Heart right ventricle (tissue), 16 donors: Measurements from ENCODE around the gene GRIK5. TPM values are rescaled to one million over a fixed set of nuclear protein-coding genes. Genes with fewer than 3 reads are reported as not detected.

ENCODE experiments used
- ATAC-seq, 8 donors: fragments of 200-7000 bp; cut with Tn5 transposase; one replicate each; pipeline ENCODE4 v1.9.1; 2020; ENCODE audit warnings: mild to moderate bottlenecking in 8 of 8, moderate library complexity in 8 of 8, moderate number of reproducible peaks in 1 of 8
- DNase-seq, 2 donors: peaks; one replicate each; pipeline ENCODE4 v3.0.0-alpha.2; 2020
- H3K27ac ChIP-seq, 10 donors: fragments of 200-600 bp; sonication (generic) in 2 of 10; one replicate each; pipeline versions ENCODE4 v1.5.0 to v1.8.0; 2020 to 2022; ENCODE audit warnings: mild to moderate bottlenecking in 3 of 10
- H3K27me3 ChIP-seq, 7 donors: fragments of 200-600 bp; one replicate each; pipeline ENCODE4 v1.8.0; 2021 to 2022; ENCODE audit warnings: mild to moderate bottlenecking in 2 of 7
- H3K36me3 ChIP-seq, 9 donors: fragments of 200-600 bp; sonication (generic) in 1 of 9; one replicate each; pipeline versions ENCODE4 v1.5.0 to v1.8.0; 2020 to 2022; ENCODE audit warnings: mild to moderate bottlenecking in 2 of 9
- H3K4me1 ChIP-seq, 9 donors: fragments of 200-600 bp; sonication (generic) in 1 of 9; one replicate each; pipeline versions ENCODE4 v1.5.0 to v1.8.0; 2020 to 2022; ENCODE audit warnings: mild to moderate bottlenecking in 4 of 9
- H3K4me3 ChIP-seq, 10 donors: fragments of 200-600 bp; sonication (generic) in 2 of 10; one replicate each; pipeline versions ENCODE4 v1.5.0 to v1.8.0; 2020 to 2022; ENCODE audit warnings: mild to moderate bottlenecking in 7 of 10, moderate library complexity in 2 of 10
- H3K9me3 ChIP-seq, 11 donors: fragments of 200-600 bp in 10 of 11; sonication (generic) in 2 of 11; one replicate each; pipeline versions ENCODE4 v1.5.0 to v1.8.0; 2013 to 2022; ENCODE audit warnings: mild to moderate bottlenecking in 2 of 11, control low read depth in 1 of 11, moderate library complexity in 1 of 11
- CTCF ChIP-seq, 9 donors: fragments of 200-600 bp; sonication (generic) in 2 of 9; IDR thresholded peaks; one replicate each; pipeline versions ENCODE4 v1.5.0 to v1.8.0; 2021 to 2022; ENCODE audit warnings: antibody characterized with exemption in 9 of 9, mild to moderate bottlenecking in 5 of 9, moderate library complexity in 1 of 9
- WGBS, 2 donors: extraction: QIAGEN DNeasy Blood & Tissue Kit; methylation state at CpG; one replicate each; pipeline ENCODE4 v1.1.7; 2013; ENCODE audit warnings: inconsistent platforms in 1 of 2; 5-methylcytosine and 5-hydroxymethylcytosine counted together
- intact Hi-C, 10 donors: fragments of 100-400 bp; cut with DNase I; formaldehyde crosslinking; loops; one replicate each; pipeline versions ENCODE4 v1.11.1 to v1.14.2; 2022
- polyA plus RNA-seq, 2 donors: library from polyadenylated mRNA; stranded (reverse); fragments of 200-250 nt; gene quantifications; one replicate each; pipeline ENCODE4 v1.2.3, GENCODE V29; 2013
- total RNA-seq, 10 donors: library from RNA; stranded (reverse); fragmentation: NEBNext Ultra II Directional in 3 of 10; extraction: Animal tissue kit (Norgen Biotek cat#: 25700) in 3 of 10; gene quantifications; one replicate each; pipeline versions ENCODE4 v1.2.1 to v1.2.4, GENCODE V29; 2021 to 2023
- donor health status: Arrhythmogenic right ventricular cardiomyopathy.
- donor health status: ischemic (EF 13 %, LVEDD 7.1; RV severe dilation, severe dysfunction).
- donor health status: healthy with polysubstance abuse.
- donor health status: DM: no; HTN: yes; CAD: no.
- donor health status: DM: no; HTN: no; CAD: no.
- donor health status: ischemic (EF 25% LVEDD 6.9; RV normal size, moderate dysfunction).
- donor health status: ischemic (EF 25% LVEDD 5.7; RV mildly dilated, moderate dysfunction).
- donor health status: healthy.
- donor health status: DM: yes; HTN: yes; CAD: no.
- donor health status: Ischemic cardiomyopathy.
- donor health status: ischemic (EF 35%, LVEDD 5.7; RV mildly dilated, moderate dysfunction).
- donor health status: nonischemic (EF 11% LVEDD 7.7; RV severe dilation, severe dysfunction).
- donor health status: DM: yes; HTN: yes; CAD: no.
- donor health status: PGD.
- donor health status: ischemic (EF 29% LVEDD 5.4; RV normal size, mild dysfunction).
- donor health status: nonischemic (EF 23%, LVEDD 6.1; RV moderate dilation, normal function).

GRIK5 gene
- total and polyA plus RNA-seq, 12 donors, result 0.35 to 9.3 (median 2.9) TPM

GRCh38 chr19:42115705-42116104 lies 45.7 kb upstream of the GRIK5 start:
- H3K4me1 ChIP-seq, result peaks cover 0 to 28% (median 11%) of the 10 kb centered on the region in 9 donors
- no peaks in the 10 kb centered on the region for H3K27me3 ChIP-seq
- H3K4me3 ChIP-seq, result no peak overlapping the region
- DNase-seq (no peak), ATAC-seq (no peak)
- H3K9me3 ChIP-seq, result no peaks in the 10 kb centered on the region
- WGBS, 2 donors, result 84% methylated on average over 4 of the region's 4 CpGs
- no peak for TF ChIP-seq CTCF (IDR thresholded peaks at IDR 0.05)
- peaks cover 0 to 20% (median 0%) of the 10 kb centered on the region in 9 donors for H3K36me3 ChIP-seq
- intact Hi-C loops, result no loop called here
- no peak overlapping the region for H3K27ac ChIP-seq

GRCh38 chr19:42115219-42115618 lies 45.2 kb upstream of the GRIK5 start:
- peaks cover 0 to 20% (median 0%) of the 10 kb centered on the region in 9 donors for H3K36me3 ChIP-seq
- no peak for DNase-seq
- no peak overlapping the region for H3K4me3 ChIP-seq
- H3K27me3 ChIP-seq, result no peaks in the 10 kb centered on the region
- H3K27ac ChIP-seq, result no peak overlapping the region
- peaks cover 0 to 24% (median 11%) of the 10 kb centered on the region in 9 donors for H3K4me1 ChIP-seq
- TF ChIP-seq CTCF (IDR thresholded peaks at IDR 0.05), result no peak
- WGBS, 2 donors, result 31 to 46% methylated on average over 4 of the region's 4 CpGs
- intact Hi-C loops, result no loop called here
- no peaks in the 10 kb centered on the region for H3K9me3 ChIP-seq
- ATAC-seq, result no peak

GRCh38 chr19:42114412-42114811 lies 44.4 kb upstream of the GRIK5 start:
- intact Hi-C loops, result loop anchor here in 1 of 10 donors (5.0 kb wide), 1 partner anchor 68 kb away; no protein-coding TSS in a partner anchor
- WGBS, 2 donors, result 47% methylated on average over 7 of the region's 7 CpGs
- no peak for TF ChIP-seq CTCF (IDR thresholded peaks at IDR 0.05)
- Histone ChIP-seq H3K36me3 (peaks cover 0 to 20% (median 0%) of the 10 kb centered on the region in 9 donors), H3K9me3 (no peaks in the 10 kb centered on the region), H3K27ac (peak overlapping the region in 2 of 10 donors; percentile 19 to 79), H3K4me1 (peaks cover 0 to 29% (median 11%) of the 10 kb centered on the region in 9 donors), H3K27me3 (no peaks in the 10 kb centered on the region), H3K4me3 (no peak overlapping the region)
- no peak for ATAC-seq
- DNase-seq, result no peak

GRCh38 chr19:42113641-42114348 lies 43.8 kb upstream of the GRIK5 start:
- no peaks in the 10 kb centered on the region for H3K9me3 ChIP-seq
- WGBS, 2 donors, result 31 to 33% methylated on average over 10 of the region's 10 CpGs
- intact Hi-C loops, result loop anchor here in 1 of 10 donors (5.0 kb wide), 1 partner anchor 69 kb away; no protein-coding TSS in a partner anchor
- peaks cover 2 to 35% (median 14%) of the 10 kb centered on the region in 9 donors for H3K4me1 ChIP-seq
- TF ChIP-seq CTCF (IDR thresholded peaks at IDR 0.05), result no peak
- peaks cover 0 to 20% (median 0%) of the 10 kb centered on the region in 9 donors for H3K36me3 ChIP-seq
- H3K27me3 ChIP-seq, result no peaks in the 10 kb centered on the region
- DNase-seq, result no peak
- peak; percentile 9 to 90 (median 58) for ATAC-seq
- H3K4me3 ChIP-seq, result no peak overlapping the region
- peak overlapping the region in 3 of 10 donors; percentile 19 to 79 (median 36) for H3K27ac ChIP-seq
